ENCODE results near the gene NT5C3A. TPM values are rescaled to one million over a fixed set of nuclear protein-coding genes. Genes with fewer than 3 reads are reported as not detected.
"Not testable (repeated sequence)": the region's sequence is repeated elsewhere in the genome, so short reads cannot be mapped to it uniquely, and the experiment has no call there.

The NT5C3A gene
- total and polyA plus RNA-seq, 2 of the 8 experiments (the other 6 are each of a cell fraction or from before 2014, with no cell fraction given) = 7.5 to 22.7 TPM

DNA sequence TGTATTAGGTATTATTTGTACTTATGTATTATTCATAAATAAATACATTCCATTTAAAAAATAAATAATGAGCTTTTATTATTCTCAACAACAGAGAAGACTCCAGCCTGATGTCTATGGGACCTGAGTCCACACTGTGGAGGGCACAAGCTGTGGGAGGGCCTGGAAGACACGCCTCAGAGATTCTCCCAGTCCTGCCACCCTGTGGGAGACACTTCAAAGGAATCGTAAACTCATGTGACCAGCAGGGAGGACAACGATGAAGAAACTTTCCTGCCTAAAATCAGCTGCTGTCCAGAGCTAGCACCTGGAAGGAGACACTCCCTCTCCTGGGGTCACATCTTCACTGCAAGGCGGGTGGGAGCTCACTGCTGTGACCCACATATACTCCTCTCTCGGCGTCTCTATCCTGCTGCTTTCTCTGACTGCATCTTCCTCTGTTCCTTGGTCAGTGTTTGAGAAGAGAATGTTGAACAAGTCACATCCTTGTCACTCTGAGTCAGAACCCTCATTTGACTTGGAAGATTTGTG lies 32.2 kb upstream of the NT5C3A start:
- H3K79me2 ChIP-seq (ENCODE audit: control insufficient read depth in 1 of 2, insufficient read depth in 2 of 2, low read length in 2 of 2); H2BK20ac ChIP-seq (ENCODE audit: low read length); H3K4me1 ChIP-seq (replicated peaks in 1 of 4; ENCODE audit: control insufficient read depth in 3 of 4, insufficient read depth in 4 of 4, low read length in 3 of 4); H2BK120ac ChIP-seq (replicated peaks; ENCODE audit: low read depth, low read length); H2BK5ac ChIP-seq (ENCODE audit: low read depth, low read length); H3K56ac ChIP-seq (replicated peaks; ENCODE audit: insufficient read length, low read depth, low read length); H2BK15ac ChIP-seq (ENCODE audit: low read length); H3K9ac ChIP-seq (replicated peaks in 1 of 4; ENCODE audit: extremely low read depth in 1 of 4, low read depth in 3 of 4, low read length in 3 of 4); POLR2A ChIA-PET (ENCODE audit: partially characterized antibody); H3K18ac ChIP-seq (ENCODE audit: extremely low read depth, low read length); H2AFZ ChIP-seq (ENCODE audit: low read length); H3K4me3 ChIP-seq (ENCODE audit: extremely low read depth in 1 of 4, insufficient read depth in 2 of 4, low read depth in 3 of 4, low read length in 4 of 4); H3K23me2 ChIP-seq (ENCODE audit: low read depth, low read length); FAIRE-seq; H2BK12ac ChIP-seq (ENCODE audit: low read depth, low read length); DNase-seq (ENCODE audit: low read depth in 1 of 2, low spot score in 2 of 2); H4K91ac ChIP-seq (replicated peaks; ENCODE audit: insufficient read length, low read length); H2AK5ac ChIP-seq (ENCODE audit: low read depth, low read length); CTCF ChIA-PET (ENCODE audit: partially characterized antibody); H3K27ac ChIP-seq (ENCODE audit: low read depth, low read length); H3K4ac ChIP-seq (replicated peaks; ENCODE audit: insufficient read length, low read depth, low read length); H4K20me1 ChIP-seq (replicated peaks in 1 of 2; ENCODE audit: control insufficient read depth in 1 of 2, insufficient read depth in 2 of 2, low read length in 2 of 2); H3K4me2 ChIP-seq (ENCODE audit: insufficient read depth in 1 of 2, low read depth in 2 of 2, low read length in 2 of 2); H3K9me3 ChIP-seq (ENCODE audit: insufficient read depth in 2 of 2, low read depth in 1 of 2, low read length in 1 of 2); H3K14ac ChIP-seq (ENCODE audit: insufficient read length); H3K23ac ChIP-seq (ENCODE audit: insufficient read length); H3K79me1 ChIP-seq (ENCODE audit: low read depth, low read length); H4K5ac ChIP-seq (ENCODE audit: insufficient read length, low read depth, low read length); H4K8ac ChIP-seq (ENCODE audit: extremely low read depth, insufficient read depth, low read length); H3K27me3 ChIP-seq (replicated peaks in 1 of 4; ENCODE audit: control insufficient read depth in 3 of 4, extremely low read depth in 1 of 4, insufficient read depth in 3 of 4, low read length in 3 of 4): not testable (repeated sequence)
- WGBS, 2 experiments (ENCODE audit: extremely low coverage in 1 of 2, insufficient coverage in 1 of 2, insufficient read length in 1 of 2, insufficient replicate concordance in 2 of 2, low coverage in 1 of 2, low lambda C conversion rate in 2 of 2, missing lambda C conversion rate in 1 of 2) = 97% methylated on average over 3 of the region's 6 CpGs; no CpG with 5 or more reads in 1 of the 2 experiments
- H3K36me3 ChIP-seq (ENCODE audit: control insufficient read depth in 2 of 4, insufficient read depth in 4 of 4, low read length in 3 of 4) = peaks cover 2 to 44% (median 24%) of the 10 kb centered on the region in 4 experiments; a peak in 7 of 8 replicates

Data from H1 (cell line).